Erythroblast (primary cell): ENCODE data around the gene SCNN1A.
A peak's percentile ranks its signal among the peaks of the same experiment; 100 is the strongest.

ENCODE experiments used
- DNase-seq, 2 experiments: peaks; one replicate each; lab custom pipeline; 2025; lab: John Stamatoyannopoulos, UW
- GATA1 ChIP-seq: IDR thresholded peaks from 2 replicates; pipeline ENCODE4 v1.6.1; 2011; ENCODE audit warnings: low read depth, mild to moderate bottlenecking, control low read depth, low read length, moderate library complexity
- POLR2A ChIP-seq: IDR thresholded peaks from 2 replicates; pipeline ENCODE4 v1.6.1; 2011; ENCODE audit warnings: mild to moderate bottlenecking, low read length

The SCNN1A gene

DNA sequence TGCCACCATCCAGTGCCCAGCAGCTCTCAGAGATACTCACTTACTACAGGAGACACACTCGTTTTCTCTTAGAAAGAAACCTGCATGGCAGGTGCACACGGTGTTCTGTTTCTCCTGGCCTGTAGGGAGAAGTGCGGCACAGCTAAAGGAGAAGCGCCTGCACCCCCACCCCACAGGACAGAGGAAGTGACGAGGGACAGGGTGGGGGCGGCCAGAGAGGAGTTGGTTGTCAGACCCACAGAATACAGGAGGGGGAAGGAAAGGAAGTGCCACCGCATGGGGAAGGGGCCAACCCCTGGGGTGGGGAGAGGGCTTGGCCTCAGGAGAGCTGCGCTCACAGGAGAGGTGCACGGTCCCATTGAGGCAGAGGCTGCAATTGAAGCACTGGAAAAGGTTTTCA is 42.3 kb downstream of the SCNN1A start:
- no peak for TF ChIP-seq POLR2A
- TF ChIP-seq GATA1: no peak
- no peak for DNase-seq

DNA sequence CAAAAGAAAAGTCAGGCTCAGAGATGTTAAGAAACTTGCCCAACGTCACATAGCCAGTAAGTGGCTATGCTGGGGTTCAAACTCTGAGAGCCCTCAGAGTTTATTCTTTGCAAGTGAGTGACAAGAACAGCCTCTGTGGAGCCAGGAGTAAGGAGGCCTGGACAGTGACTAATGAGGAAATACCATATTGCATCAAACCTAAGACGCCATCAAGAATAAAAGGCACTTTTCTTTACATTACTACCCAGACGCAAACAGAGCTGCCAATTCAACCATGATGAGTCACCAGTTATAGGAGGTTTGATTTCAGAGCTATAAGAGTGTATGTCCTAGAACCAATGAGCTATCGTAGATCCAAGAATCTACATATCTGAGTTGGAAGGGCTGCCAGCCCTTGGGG is 42.9 kb downstream of the SCNN1A start:
- no peak for TF ChIP-seq GATA1
- TF ChIP-seq POLR2A: no peak
- DNase-seq: no peak

DNA sequence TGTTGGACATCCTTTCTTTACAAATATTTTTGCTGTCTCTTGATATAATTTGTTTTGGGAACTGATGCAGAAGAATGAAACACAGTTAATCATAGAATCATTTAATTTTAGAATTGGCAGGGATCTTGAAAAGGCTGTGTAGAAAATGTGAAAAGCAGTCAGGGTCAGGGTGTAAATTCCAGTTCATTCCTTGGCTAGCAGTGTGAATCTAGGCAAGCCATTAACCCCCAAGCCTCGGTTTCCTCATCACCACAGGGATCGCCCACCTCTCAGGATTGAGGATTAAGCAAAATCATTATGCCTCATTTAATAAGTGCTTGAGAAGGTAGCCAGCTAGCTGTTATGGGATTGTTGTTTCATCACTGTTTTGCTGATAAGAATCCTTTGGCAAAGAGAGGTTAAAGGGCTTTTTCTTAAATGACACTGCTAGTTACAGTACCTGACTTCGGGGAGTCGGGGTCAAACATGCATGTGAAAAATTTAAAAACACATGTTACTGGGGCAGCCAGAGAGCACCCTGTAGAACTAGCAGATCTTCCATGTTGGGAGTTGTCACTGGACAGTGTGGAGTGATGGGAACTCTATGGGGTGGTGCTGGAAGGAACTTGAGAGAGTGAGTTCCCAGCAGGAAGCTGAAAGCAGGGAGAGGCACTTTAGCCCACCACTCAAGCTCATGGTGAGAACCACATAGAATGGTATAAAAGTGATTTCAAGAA is 44.2 kb downstream of the SCNN1A start:
- no peak for TF ChIP-seq GATA1
- TF ChIP-seq POLR2A: no peak
- DNase-seq: no peak

DNA sequence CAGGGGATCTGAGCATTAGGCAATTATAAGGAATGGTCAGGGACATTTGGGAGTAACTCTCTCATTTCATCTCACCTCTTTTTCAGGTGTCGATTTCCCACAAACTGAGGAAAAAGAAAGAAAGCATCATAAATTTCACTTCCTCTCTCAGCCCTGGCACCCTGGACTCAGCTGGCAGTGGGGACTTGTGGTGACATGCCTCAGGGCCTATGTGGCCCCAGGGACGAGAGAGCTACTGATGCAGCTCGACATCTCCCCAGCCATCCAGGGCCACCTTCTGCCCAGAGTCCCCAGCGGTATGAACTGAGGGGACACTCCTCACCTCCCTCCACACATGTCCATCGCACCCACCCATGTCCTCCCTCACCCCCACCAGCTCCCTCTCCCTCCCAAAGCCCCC is 45.2 kb downstream of the SCNN1A start:
- TF ChIP-seq POLR2A (no peak), GATA1 (no peak)

DNA sequence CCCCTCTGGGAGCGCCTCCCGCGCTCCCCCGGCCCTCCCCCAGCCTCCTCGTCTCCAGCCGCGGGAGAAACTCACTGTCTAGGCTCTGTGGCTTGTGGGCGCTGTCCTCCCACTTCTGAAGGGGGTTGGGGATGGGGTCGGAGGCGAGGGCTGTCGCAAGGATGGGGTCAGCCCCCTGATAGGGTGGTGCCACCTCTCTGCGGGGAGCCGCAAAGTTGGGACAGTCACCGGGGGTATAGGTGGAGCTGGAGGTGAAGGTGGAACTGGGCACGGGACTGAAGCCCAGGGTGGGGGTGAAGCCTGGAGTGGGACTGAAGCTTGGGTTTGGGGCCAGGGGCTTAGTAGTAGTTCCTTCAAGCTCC is 45.7 kb downstream of the SCNN1A start:
- DNase-seq: no peak
- TF ChIP-seq POLR2A: no peak
- no peak for TF ChIP-seq GATA1

More for the DNA sequence above, 45.2 kb downstream of the SCNN1A start:
- DNase-seq: no peak

DNA sequence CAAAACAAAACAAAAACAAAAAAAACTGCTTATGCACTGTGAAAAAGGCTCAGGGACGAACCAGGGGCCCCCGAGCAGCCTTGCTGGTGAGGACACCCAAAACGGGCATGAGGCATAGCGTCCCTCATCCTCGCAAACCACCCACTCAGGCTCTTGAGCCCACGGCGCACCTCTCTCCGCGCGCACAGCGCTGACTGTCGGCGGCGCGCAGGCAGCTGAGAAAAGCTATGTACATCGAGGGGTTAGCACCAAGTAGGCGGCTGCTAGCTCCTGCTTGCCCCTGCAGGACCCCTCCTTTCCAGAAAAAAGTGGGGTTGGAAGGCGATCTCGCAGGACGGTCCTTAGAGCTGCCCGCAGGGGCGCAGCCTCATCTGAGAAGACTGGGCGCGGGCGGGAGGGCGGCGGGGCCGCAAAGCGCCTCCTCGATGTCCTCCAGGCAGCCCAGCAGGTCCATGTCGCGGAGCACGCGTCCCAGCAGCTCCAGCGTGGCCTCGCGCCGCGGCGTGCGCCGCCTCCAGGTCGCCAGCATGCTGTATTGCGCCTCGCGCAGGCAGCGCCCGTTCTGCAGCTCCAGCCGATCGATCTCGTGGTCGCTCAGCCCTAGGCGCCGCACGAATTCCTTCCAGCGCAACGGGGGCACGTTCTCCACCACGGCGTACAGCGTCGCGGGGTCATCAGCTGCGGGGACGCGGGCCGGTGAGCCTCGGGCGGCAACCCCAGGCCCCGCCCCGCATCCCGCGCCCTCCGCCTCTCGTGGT is 46.2 kb downstream of the SCNN1A start:
- no peak for DNase-seq
- TF ChIP-seq POLR2A (no peak), GATA1 (no peak)

DNA sequence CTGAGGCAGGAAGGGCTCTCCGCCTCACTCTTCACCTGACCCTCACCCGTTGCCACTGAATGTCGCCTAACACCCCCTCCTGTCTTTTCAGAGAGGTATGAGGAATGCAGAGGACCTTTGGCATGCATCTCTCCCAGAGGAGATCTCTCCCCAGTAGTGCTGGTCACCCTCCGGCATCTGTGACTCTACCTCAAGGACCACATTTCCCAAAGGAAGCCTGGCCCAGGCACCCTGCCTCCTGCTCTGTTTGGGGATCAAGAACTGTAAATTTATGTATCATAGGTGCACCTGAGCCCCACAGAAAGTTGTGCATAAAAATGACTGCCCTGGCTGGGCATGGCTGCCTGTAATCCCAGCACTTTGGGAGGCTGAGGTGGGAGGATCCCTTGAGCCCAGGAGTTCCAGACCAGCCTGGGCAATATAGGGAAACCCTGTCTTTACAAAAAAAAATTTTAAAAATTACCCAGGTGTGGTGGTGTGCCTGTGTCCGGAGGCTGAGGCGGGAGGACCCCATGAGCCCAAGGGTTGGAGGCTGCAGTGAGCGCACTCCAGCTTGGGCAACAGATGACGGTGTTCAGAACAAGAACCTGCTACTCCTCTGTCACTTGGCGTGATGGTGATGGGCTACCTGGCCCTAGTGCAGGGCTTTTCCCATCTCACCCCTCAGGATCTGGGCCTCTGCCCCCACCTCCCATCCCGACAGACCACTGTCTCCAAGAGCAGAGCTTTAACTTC is 47.2 kb downstream of the SCNN1A start:
- no peak for DNase-seq
- TF ChIP-seq GATA1 (no peak), POLR2A (no peak)

DNA sequence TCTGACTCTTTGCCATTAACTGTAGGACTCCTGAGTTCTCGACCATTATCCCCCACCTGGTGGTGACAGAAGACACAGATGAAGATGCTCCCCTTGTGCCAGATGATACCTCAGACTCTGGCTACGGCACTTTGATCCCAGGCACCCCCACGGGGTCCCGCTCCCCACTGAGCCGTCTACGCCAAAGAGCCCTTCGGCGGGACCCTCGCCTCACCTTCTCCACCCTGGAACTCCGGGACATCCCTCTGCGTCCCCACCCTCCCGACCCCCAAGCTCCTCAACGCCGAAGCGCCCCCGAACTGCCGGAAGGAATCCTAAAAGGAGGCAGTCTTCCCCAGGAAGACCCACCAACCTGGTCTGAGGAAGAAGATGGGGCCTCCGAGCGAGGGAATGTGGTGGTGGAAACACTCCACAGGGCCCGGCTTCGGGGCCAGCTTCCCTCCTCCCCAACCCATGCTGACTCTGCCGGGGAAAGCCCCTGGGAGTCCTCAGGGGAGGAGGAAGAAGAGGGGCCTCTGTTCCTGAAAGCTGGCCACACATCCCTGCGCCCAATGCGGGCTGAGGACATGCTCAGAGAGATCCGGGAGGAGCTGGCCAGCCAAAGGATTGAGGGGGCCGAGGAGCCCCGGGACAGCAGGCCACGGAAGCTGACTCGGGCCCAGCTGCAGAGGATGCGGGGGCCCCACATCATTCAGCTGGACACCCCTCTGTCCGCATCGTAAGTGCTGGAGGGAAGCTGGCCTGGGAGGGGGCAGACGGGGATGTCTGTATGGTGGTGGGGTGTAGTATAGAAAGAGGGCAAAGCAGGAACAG is 47.9 kb downstream of the SCNN1A start:
- TF ChIP-seq POLR2A: no peak
- TF ChIP-seq GATA1: no peak
- no peak for DNase-seq

DNA sequence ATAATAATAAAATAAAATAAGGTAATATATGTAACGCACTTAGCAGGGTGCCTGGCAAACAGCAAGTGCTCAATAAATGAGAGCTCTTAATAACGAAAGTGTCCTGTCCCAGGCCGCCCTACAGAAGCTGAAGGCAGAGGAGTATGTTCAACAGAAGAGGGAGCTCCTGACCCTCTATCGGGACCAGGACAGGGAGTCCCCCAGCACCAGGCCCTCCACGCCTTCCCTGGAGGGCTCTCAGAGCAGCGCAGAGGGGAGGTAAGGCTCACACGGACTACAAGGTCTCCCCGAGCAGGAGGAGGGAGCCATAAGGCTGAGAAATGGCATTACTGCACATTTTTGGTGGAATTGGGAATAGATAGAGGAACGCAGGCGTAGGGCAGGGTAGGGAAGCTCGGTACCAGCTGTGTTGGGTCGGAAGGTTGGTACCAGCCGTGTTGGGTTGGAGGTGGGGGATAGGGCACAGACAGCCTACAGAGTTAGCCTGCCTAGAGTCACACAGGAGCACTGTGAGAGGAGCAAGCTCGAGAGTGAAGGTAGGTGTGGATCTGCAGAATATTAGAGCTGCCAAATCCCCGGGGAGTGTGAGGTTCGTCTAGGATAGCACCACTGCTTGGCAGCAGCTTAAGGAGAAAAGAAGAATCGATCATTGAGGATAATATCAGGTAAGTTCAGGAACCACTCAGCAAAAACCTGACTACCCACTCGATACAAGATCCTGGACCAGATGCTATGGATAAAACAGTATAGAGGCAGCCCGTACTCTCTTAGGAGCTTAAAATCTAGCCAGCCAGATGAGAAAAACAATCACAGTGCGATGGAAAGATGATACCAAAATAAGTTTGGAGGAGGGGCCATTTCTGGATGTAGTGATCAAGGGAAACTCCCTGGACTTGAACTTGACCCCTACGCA is 48.8 kb downstream of the SCNN1A start:
- DNase-seq: peak; percentile 30 to 56
- TF ChIP-seq GATA1: no peak
- TF ChIP-seq POLR2A: no peak

DNA sequence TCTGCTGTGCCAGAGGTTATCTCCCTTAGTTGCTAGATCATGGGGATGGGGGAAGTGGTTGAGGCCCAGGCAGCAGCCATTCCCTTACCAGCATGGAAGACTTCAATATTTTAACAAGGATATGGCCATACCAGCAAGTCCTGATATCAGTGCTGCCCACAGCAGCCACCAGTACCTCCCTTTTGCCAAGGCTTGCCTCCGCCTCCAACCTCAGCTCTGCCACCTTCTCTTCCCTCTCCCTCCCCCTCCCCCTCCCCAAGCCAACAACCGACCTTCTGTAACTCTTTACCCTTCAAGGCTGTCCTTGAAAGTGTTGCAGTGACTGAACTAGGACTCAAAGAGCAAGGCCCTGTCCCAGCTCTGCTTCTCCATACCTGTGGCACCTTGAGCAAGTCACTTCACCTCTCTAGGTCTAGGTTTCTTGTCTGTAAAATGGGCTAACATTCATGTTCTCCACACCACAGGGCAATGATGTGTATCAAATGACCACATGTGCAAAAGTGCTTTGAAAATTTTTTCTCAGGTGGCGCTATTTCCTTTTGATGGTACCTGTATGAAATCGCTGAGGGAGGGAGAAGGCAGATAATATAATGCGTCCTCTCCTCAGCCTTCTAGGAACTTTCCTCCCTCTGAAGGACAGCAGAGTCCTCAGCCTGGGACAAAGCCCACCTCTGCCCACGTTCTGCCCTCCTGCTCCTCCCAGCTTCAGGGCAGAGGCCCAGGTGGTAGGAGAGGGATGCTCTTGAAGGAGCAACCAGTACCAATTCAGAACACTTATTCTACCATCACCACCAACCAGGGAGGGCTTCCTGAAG is 50.2 kb downstream of the SCNN1A start:
- DNase-seq: no peak
- TF ChIP-seq GATA1 (no peak), POLR2A (no peak)

DNA sequence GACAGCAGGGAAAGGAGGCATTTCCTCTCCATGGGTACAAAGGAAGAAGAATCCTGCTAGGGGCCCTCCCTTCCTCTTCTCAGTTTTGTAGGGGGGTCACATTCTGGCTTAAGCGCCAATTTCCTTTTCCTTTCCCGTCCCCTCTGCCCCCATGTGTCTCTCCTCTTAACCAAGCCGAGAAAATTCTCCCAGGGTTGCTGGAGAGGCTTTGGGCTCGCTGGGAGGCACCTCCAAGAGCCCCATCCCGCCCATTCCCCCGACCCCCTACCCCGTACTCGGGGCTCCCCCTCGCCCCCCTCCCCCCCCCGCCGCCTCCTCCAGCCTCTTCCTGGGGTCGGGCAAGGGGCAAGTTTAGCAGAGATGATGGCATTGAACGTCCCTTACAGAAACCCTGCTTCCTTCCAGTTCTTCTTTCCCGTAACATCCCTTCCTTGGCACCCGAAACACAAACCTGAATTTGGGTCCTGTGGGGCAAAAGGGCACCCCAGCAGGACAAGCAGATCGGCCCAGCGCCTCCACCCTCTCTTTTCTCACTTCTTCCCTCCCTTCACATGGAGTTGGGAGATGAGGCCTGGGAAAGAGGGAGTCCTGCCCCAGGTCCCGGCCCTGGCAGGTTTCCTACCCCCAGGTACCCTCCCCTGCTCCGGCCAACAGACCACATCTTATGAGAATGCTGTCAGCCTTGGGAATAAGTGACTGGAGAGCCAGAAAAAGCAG is 51.2 kb downstream of the SCNN1A start:
- no peak for TF ChIP-seq GATA1
- TF ChIP-seq POLR2A: no peak
- DNase-seq: no peak

DNA sequence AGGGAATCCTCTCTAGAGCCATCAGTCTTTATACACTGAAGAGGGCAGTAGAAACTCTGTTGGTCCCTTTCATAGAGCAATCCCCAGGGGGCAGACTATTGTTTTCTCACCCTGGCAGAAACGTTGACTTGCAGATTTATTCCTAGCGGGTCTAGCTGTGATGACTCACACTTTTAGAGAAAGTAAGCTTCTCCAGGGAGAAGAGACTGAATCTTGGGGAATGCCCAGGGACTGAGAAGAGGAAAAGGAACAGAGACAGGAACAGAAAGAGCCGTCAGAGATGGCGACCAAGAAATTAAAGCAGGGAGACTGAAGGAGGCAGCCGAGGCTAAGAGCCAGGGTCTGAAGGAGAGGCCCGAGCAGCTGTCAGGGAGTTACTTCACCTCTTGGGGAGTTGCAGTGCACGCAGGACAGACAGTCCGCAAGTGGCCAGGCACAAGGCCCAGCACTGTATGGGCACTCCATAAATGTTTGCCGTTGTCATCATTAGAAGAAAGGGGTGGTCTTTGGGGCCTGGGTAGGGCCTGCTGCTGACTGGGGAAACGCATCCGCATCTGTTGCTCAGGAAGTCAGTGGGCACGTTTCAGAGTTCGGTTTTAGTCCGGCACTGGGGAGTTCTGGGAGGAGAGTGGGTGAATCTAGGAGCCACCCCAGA is 51.9 kb downstream of the SCNN1A start:
- TF ChIP-seq POLR2A: no peak
- no peak for TF ChIP-seq GATA1
- DNase-seq: peak; percentile 45 to 54
